ENCODE results near the gene CCDC69. TPM values are rescaled to one million over a fixed set of nuclear protein-coding genes. Genes with fewer than 3 reads are reported as not detected.
A peak's percentile ranks its signal among the peaks of the same experiment; 100 is the strongest.

CCDC69 gene
- total and polyA plus RNA-seq, 2 donors (not counting 1 experiment from before 2014, with no cell fraction given) = 58.7 to 125 TPM

DNA sequence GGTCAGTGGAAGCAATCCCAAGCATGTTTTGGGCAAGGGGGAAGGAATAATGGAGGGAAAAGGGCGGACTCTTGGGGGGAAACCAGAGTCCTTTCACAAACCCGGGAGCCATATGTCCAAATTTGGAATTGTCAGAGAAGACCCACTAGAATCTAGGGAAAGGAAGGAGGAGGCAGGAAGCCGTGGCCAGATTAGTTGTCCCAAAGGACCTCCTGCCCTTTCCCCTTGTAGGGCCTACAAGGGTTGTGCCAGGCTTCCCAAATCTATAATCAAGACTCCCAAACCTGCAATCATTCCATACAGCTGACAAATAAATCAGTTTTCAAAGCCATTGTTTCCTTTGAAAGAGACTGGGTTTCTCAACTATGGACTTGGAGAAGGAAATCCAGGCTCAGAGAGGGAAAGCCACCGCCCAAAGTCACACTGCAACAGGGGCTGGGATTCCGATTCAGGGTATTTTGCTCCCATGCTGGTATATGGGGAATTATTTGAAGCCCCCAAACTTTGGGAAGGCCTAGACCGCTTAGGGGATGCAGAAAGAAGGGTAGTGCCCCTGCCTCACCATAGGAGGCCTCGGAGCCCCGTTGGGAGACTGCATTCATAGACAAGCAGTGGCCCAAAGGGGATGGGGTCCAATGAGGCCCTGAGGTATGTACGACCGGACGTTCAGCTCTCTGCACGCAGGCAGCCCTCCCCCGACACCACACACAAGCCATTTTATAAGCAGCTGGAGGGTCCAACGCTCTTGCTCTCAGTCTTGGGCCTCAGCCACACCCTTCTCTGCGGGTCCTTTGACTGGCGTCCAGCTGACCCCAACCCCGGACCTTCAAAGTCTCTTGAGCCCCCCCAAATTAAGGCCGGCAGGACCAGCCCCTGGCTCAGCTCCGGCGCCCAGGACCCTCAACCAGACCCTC, 67.1 kb downstream of the CCDC69 start:
- DNase-seq (peak; percentile 51), ATAC-seq (ENCODE audit: low read depth) (peak; percentile 8)
- TF ChIP-seq EZH2 (IDR thresholded peaks at IDR 0.05; ENCODE audit: borderline replicate concordance, insufficient read depth, low read depth, low read length, poor library complexity, severe bottlenecking) = no peak
- TF ChIP-seq, protein P1, sequence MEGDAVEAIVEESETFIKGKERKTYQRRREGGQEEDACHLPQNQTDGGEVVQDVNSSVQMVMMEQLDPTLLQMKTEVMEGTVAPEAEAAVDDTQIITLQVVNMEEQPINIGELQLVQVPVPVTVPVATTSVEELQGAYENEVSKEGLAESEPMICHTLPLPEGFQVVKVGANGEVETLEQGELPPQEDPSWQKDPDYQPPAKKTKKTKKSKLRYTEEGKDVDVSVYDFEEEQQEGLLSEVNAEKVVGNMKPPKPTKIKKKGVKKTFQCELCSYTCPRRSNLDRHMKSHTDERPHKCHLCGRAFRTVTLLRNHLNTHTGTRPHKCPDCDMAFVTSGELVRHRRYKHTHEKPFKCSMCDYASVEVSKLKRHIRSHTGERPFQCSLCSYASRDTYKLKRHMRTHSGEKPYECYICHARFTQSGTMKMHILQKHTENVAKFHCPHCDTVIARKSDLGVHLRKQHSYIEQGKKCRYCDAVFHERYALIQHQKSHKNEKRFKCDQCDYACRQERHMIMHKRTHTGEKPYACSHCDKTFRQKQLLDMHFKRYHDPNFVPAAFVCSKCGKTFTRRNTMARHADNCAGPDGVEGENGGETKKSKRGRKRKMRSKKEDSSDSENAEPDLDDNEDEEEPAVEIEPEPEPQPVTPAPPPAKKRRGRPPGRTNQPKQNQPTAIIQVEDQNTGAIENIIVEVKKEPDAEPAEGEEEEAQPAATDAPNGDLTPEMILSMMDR (IDR thresholded peaks at IDR 0.05) = peak; percentile 23
- no peaks in the 10 kb centered on the region for H3K9me3 Mint-ChIP-seq (ENCODE audit: insufficient read depth)
- H3K4me2 ChIP-seq (replicated peaks; ENCODE audit: low read depth, low read length, poor library complexity, severe bottlenecking) = peak overlapping the region; percentile 92
- 12% methylated on average over 18 of the region's 20 CpGs for WGBS (ENCODE audit: insufficient coverage)
- ChIA-PET POLR2A (interaction anchor here (0.9 to 3.0 kb wide), 9 partner anchors 8 to 97 kb away, joined by 3 to 25 read pairs (median 3); partner anchors contain the start of genes CCDC69 and GM2A), CTCF (interaction anchor here (1.0 to 46.2 kb wide), 7 partner anchors 9 to 105 kb away, joined by 3 to 1701 read pairs (median 12); no protein-coding TSS in a partner anchor)
- no peaks in the 10 kb centered on the region for H3K9me3 ChIP-seq (ENCODE audit: control extremely low read depth in 1 of 3, control insufficient read depth in 2 of 3, insufficient read depth in 1 of 3, low read length in 2 of 3)
- H3K27me3 ChIP-seq (replicated peaks in 1 of 4; ENCODE audit: control extremely low read depth in 1 of 4, control insufficient read depth in 3 of 4, insufficient read depth in 4 of 4, low read length in 3 of 4) = no peaks in the 10 kb centered on the region
- peak overlapping the region; percentile 97 for H3K4me3 Mint-ChIP-seq
- H3K27ac ChIP-seq (ENCODE audit: low read length in 2 of 2) = peak overlapping the region; percentile 76 to 91
- H3K79me2 ChIP-seq (ENCODE audit: control insufficient read depth, insufficient read depth, low read length) = peaks cover 97% of the 10 kb centered on the region
- peaks cover 72 to 83% of the 10 kb centered on the region in 2 donors for H3K4me1 ChIP-seq (ENCODE audit: control insufficient read depth in 2 of 2, insufficient read depth in 2 of 2, low read length in 2 of 2)
- H3K36me3 ChIP-seq (replicated peaks in 1 of 2; ENCODE audit: control extremely low read depth in 1 of 2, control insufficient read depth in 1 of 2, extremely low read depth in 1 of 2, insufficient read depth in 2 of 2, low read length in 1 of 2) = peaks cover 0 to 29% of the 10 kb centered on the region in 2 experiments
- intact Hi-C loops (cut with micrococcal nuclease) = loop anchor here (1.0 to 5.0 kb wide), 4 partner anchors 32 to 291 kb away; partner anchors contain the start of gene SLC36A1
- H2AFZ ChIP-seq (ENCODE audit: insufficient read depth, low read depth, low read length, poor library complexity, severe bottlenecking) = peak overlapping the region; percentile 82
- peaks cover 81% of the 10 kb centered on the region for H3K4me1 Mint-ChIP-seq
- H3K9ac ChIP-seq (ENCODE audit: low read length) = peak overlapping the region; percentile 86
- H4K20me1 ChIP-seq (ENCODE audit: control insufficient read depth, insufficient read depth, low read length, poor library complexity, severe bottlenecking) = no peaks in the 10 kb centered on the region
- peak overlapping the region; percentile 36 to 93 (median 87) for H3K4me3 ChIP-seq (ENCODE audit: control extremely low read depth in 1 of 5, extremely low read depth in 1 of 5, insufficient read depth in 1 of 5, low read depth in 2 of 5, low read length in 4 of 5)
- H3K27me3 Mint-ChIP-seq = no peaks in the 10 kb centered on the region
- H3K27ac Mint-ChIP-seq = peak overlapping the region; percentile 97

Data from B cell (primary cell).